IMR-90 (cell line): ENCODE results near the gene LRFN2.

Experiments
- TF ChIP-seq, protein P1 (sequence below): conservative IDR thresholded peaks from 2 replicates; pipeline ENCODE4 v1.5.1; 2012; ENCODE audit warnings: mild to moderate bottlenecking, low read depth, low read length, improper control_type of control experiment
- TF ChIP-seq, protein P2 (sequence below): fragments of 150-350 bp; IDR thresholded peaks from 2 replicates; pipeline ENCODE4 v1.6.1; 2017; ENCODE audit warnings: mild to moderate bottlenecking, antibody characterized with exemption, low read length, low read depth

DNA sequence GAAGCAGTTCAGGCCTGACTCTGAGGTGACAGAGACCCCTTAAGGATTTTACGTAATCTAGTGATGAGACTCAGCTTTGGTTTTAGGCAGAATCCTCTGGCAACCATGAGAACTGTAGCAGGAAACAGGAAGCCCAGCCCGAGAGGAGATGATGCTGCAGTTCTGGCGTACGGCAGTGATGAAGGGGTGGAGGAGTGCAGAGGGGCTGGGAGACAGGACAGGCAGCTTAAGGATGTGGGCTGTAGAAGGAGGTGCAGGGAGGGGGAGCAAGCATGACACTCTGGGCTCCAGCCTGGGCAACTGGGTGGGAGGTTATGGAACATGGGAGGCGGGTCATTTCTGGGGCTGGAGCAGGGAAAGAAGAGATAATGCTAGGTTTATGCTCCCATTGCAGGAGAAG lies 67.1 kb downstream of the LRFN2 start:
- TF ChIP-seq, protein P1, sequence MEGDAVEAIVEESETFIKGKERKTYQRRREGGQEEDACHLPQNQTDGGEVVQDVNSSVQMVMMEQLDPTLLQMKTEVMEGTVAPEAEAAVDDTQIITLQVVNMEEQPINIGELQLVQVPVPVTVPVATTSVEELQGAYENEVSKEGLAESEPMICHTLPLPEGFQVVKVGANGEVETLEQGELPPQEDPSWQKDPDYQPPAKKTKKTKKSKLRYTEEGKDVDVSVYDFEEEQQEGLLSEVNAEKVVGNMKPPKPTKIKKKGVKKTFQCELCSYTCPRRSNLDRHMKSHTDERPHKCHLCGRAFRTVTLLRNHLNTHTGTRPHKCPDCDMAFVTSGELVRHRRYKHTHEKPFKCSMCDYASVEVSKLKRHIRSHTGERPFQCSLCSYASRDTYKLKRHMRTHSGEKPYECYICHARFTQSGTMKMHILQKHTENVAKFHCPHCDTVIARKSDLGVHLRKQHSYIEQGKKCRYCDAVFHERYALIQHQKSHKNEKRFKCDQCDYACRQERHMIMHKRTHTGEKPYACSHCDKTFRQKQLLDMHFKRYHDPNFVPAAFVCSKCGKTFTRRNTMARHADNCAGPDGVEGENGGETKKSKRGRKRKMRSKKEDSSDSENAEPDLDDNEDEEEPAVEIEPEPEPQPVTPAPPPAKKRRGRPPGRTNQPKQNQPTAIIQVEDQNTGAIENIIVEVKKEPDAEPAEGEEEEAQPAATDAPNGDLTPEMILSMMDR = no peak
- TF ChIP-seq, protein P2, sequence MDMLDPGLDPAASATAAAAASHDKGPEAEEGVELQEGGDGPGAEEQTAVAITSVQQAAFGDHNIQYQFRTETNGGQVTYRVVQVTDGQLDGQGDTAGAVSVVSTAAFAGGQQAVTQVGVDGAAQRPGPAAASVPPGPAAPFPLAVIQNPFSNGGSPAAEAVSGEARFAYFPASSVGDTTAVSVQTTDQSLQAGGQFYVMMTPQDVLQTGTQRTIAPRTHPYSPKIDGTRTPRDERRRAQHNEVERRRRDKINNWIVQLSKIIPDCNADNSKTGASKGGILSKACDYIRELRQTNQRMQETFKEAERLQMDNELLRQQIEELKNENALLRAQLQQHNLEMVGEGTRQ = no peak
